Endothelial cell of umbilical vein (primary cell): ENCODE measurements around the gene RALGPS1. TPM values are rescaled to one million over a fixed set of nuclear protein-coding genes. Genes with fewer than 3 reads are reported as not detected.

ENCODE experiments used
- BruUV-seq: library from RNA; stranded (reverse); fragments of 400-500 nt; replicated peaks from 2 replicates; lab custom pipeline; 2021; lab: Mats Ljungman, UMichigan
- CTCF ChIA-PET: fragments of 300-600, 350-600 bp; sonication (Branson Sonifier 250); formaldehyde crosslinking; loops from one replicate; lab custom pipeline; 2021; ENCODE audit warnings: antibody characterized with exemption, inconsistent platforms; lab: Charles Lee
- POLR2A ChIA-PET: fragments of 300-600, 350-600 bp; sonication (Branson Sonifier 250); formaldehyde crosslinking; loops from one replicate; lab custom pipeline; 2021; ENCODE audit warnings: antibody characterized with exemption, inconsistent platforms; lab: Charles Lee
- DNase-seq: peaks from one replicate; pipeline ENCODE4 v3.0.0-alpha.2; 2011; ENCODE audit warnings: low read depth, low spot score
- FAIRE-seq: peaks from 2 replicates; lab custom pipeline; 2011; peaks lifted over from hg19 to GRCh38; lab: Jason Lieb, UNC
- H2AFZ ChIP-seq: 2 replicates; pipeline ENCODE4 v1.6.0; 2012; ENCODE audit warnings: low read depth, low read length, control low read depth, inconsistent platforms
- H3K27ac ChIP-seq: 2 replicates; pipeline ENCODE4 v1.5.1; 2011; ENCODE audit warnings: low read depth, mild to moderate bottlenecking, control low read depth, low read length, moderate library complexity; ENCODE audit not compliant: insufficient read depth
- H3K27me3 ChIP-seq, 2 experiments: 2 replicates each; pipeline versions ENCODE4 v1.6.0 to v1.6.1; 2011; ENCODE audit warnings: low read length in 2 of 2, mixed read lengths in 1 of 2; ENCODE audit not compliant: control insufficient read depth in 2 of 2, insufficient read depth in 2 of 2
- H3K36me3 ChIP-seq, 2 experiments: 2 replicates in 1 of 2; 3 replicates in 1 of 2; pipeline ENCODE4 v1.5.1; 2011; ENCODE audit warnings: low read length in 2 of 2, mild to moderate bottlenecking in 1 of 2, moderate library complexity in 1 of 2; ENCODE audit not compliant: control insufficient read depth in 2 of 2, insufficient read depth in 2 of 2; ENCODE audit errors: extremely low read depth in 1 of 2
- H3K4me1 ChIP-seq: 3 replicates; pipeline ENCODE4 v1.5.1; 2011; ENCODE audit warnings: mild to moderate bottlenecking, low read length; ENCODE audit not compliant: control insufficient read depth, insufficient read depth; ENCODE audit errors: extremely low read depth
- H3K4me2 ChIP-seq: 2 replicates; pipeline ENCODE4 v1.6.1; 2011; ENCODE audit warnings: low read length, control low read depth, mixed read lengths; ENCODE audit not compliant: insufficient read depth
- H3K4me3 ChIP-seq, 3 experiments: fragments of 200-600 bp in 1 of 3; sonication (generic), shearing (Covaris generic) in 1 of 3; replicated peaks in 1 of 3; 2 replicates each; pipeline ENCODE4 v1.5.1; 2011 to 2016; ENCODE audit warnings: control low read depth in 3 of 3, low read length in 3 of 3, mild to moderate bottlenecking in 2 of 3, inconsistent platforms in 1 of 3, low read depth in 1 of 3, moderate library complexity in 1 of 3; ENCODE audit not compliant: insufficient read depth in 1 of 3
- H3K79me2 ChIP-seq: 2 replicates; pipeline ENCODE4 v1.6.0; 2012; ENCODE audit warnings: low read length, inconsistent platforms; ENCODE audit not compliant: control insufficient read depth, insufficient read depth
- H3K9ac ChIP-seq: replicated peaks from 2 replicates; pipeline ENCODE3; 2011; ENCODE audit warnings: low read length, control low read depth; ENCODE audit not compliant: insufficient read depth; ENCODE audit errors: extremely low read depth
- H3K9me1 ChIP-seq: replicated peaks from 3 replicates; pipeline ENCODE4 v1.6.0; 2011; ENCODE audit warnings: mild to moderate bottlenecking, low read length; ENCODE audit not compliant: control insufficient read depth, insufficient read depth; ENCODE audit errors: extremely low read depth
- H3K9me3 ChIP-seq: replicated peaks from 2 replicates; pipeline ENCODE4 v1.5.1; 2012; ENCODE audit warnings: low read length, inconsistent platforms; ENCODE audit not compliant: control insufficient read depth, insufficient read depth
- H4K20me1 ChIP-seq: replicated peaks from 2 replicates; pipeline ENCODE3; 2011; ENCODE audit warnings: mild to moderate bottlenecking, low read length; ENCODE audit not compliant: control insufficient read depth, insufficient read depth; ENCODE audit errors: extremely low read depth
- CTCF ChIP-seq, 2 donors: IDR thresholded peaks; 1 replicate in 1 of 2; 2 replicates in 1 of 2; pipeline ENCODE4 v1.5.1; 2011; ENCODE audit warnings: low read length in 2 of 2, mild to moderate bottlenecking in 2 of 2, moderate library complexity in 2 of 2, control low read depth in 1 of 2, inconsistent platforms in 1 of 2, low read depth in 1 of 2; ENCODE audit not compliant: insufficient read depth in 1 of 2; ENCODE audit errors: extremely low read depth in 1 of 2
- EZH2 ChIP-seq: IDR thresholded peaks from 2 replicates; pipeline ENCODE4 v1.6.1; 2012; ENCODE audit warnings: borderline replicate concordance, low read depth, mild to moderate bottlenecking, moderate library complexity, low read length, inconsistent platforms; ENCODE audit not compliant: severe bottlenecking
- FOS ChIP-seq: IDR thresholded peaks from 2 replicates; pipeline ENCODE4 v1.6.1; 2011; ENCODE audit warnings: mild to moderate bottlenecking, low read length, moderate library complexity, borderline replicate concordance; ENCODE audit not compliant: insufficient read depth
- GATA2 ChIP-seq: IDR thresholded peaks from 2 replicates; pipeline ENCODE4 v1.7.0; 2011; ENCODE audit warnings: low read depth, mild to moderate bottlenecking, moderate library complexity, mixed read lengths, low read length; ENCODE audit not compliant: insufficient read length, insufficient read depth
- JUN ChIP-seq: IDR thresholded peaks from 2 replicates; pipeline ENCODE4 v1.6.1; 2011; ENCODE audit warnings: borderline replicate concordance, low read depth; ENCODE audit not compliant: insufficient read length, insufficient read depth
- MYC ChIP-seq: IDR thresholded peaks from one replicate; pipeline ENCODE4 v1.6.1; 2011; ENCODE audit warnings: mild to moderate bottlenecking, low read depth, low read length
- POLR2A ChIP-seq: IDR thresholded peaks from 2 replicates; pipeline ENCODE4 v1.6.1; 2012; ENCODE audit warnings: low read depth, mild to moderate bottlenecking, control low read depth, low read length
- POLR2AphosphoS5 ChIP-seq: IDR thresholded peaks from 2 replicates; pipeline ENCODE4 v1.6.1; 2012; ENCODE audit warnings: low read depth, mild to moderate bottlenecking, control low read depth, low read length, moderate library complexity; ENCODE audit not compliant: insufficient read depth
- dilution Hi-C: fragments of 300-500 bp; cut with MboI; formaldehyde crosslinking; loops from one replicate; pipeline ENCODE4 v1.15.0; 2019; ENCODE audit warnings: low sequenced_read_pairs; ENCODE audit not compliant: extremely low pct_ligation_motif_present
- intact Hi-C: fragments of 100-400 bp; cut with micrococcal nuclease; formaldehyde crosslinking; loops from one replicate; pipeline ENCODE4 v1.10.0; 2022
- polyA plus RNA-seq, 4 experiments: library from polyadenylated mRNA; depleted of rRNA in 3 of 4; stranded (reverse) in 3 of 4; unstranded in 1 of 4; fragments of >200 nt; gene quantifications; 2 replicates each; pipeline versions ENCODE4 v1.2.1 to v1.2.3, GENCODE V29; 2011 to 2012; ENCODE audit warnings: missing spikeins in 1 of 4
- total RNA-seq: library from RNA; stranded (reverse); gene quantifications from 2 replicates; pipeline ENCODE4 v1.2.3, GENCODE V29; 2021
- TF ChIP-seq, protein P1 (sequence below): IDR thresholded peaks from 2 replicates; pipeline ENCODE4 v1.6.1; 2011; ENCODE audit not compliant: insufficient read depth, insufficient read length

The RALGPS1 gene
- total and polyA plus RNA-seq, 2 donors (not counting 3 experiments of a cell fraction or from before 2014, with no cell fraction given), result 3.8 to 5.5 TPM

- CTCF ChIA-PET, result no interaction called here
Observed at GRCh38 chr9:126919193-126919592, 4.6 kb downstream of the RALGPS1 start.

GRCh38 chr9:126925876-126926275 lies 11.3 kb downstream of the RALGPS1 start:
- Histone ChIP-seq H3K4me1 (no peaks in the 10 kb centered on the region), H3K36me3 (no peaks in the 10 kb centered on the region), H3K9me1 (no peaks in the 10 kb centered on the region), H3K79me2 (no peaks in the 10 kb centered on the region), H3K4me3 (no peak overlapping the region), H3K4me2 (no peak overlapping the region), H4K20me1 (no peaks in the 10 kb centered on the region), H3K9me3 (no peaks in the 10 kb centered on the region), H3K27me3 (peaks cover 10 to 15% of the 10 kb centered on the region in 2 experiments), H3K27ac (no peak overlapping the region), H2AFZ (no peak overlapping the region), H3K9ac (no peak overlapping the region)
- intact Hi-C loops, result no loop called here
- POLR2A ChIA-PET, result no interaction called here
- dilution Hi-C loops, result no loop called here
- no peak for FAIRE-seq
- CTCF ChIA-PET, result interaction anchor here (2.0 kb wide), 1 partner anchor 14 kb away, joined by 5 read pairs; no protein-coding TSS in a partner anchor
- TF ChIP-seq MYC (no peak), FOS (no peak), EZH2 (no peak), POLR2AphosphoS5 (no peak), POLR2A (no peak), CTCF (IDR thresholded peaks at IDR 0.05; ENCODE audit: extremely low read depth in 1 of 2, insufficient read depth in 1 of 2, low read depth in 1 of 2, low read length in 2 of 2) (no peak), JUN (no peak), GATA2 (no peak)
- TF ChIP-seq, protein P1, sequence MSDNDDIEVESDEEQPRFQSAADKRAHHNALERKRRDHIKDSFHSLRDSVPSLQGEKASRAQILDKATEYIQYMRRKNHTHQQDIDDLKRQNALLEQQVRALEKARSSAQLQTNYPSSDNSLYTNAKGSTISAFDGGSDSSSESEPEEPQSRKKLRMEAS, result no peak
- DNase-seq, result no peak
- BruUV-seq, result no TSS peak

More at GRCh38 chr9:126919193-126919592, 4.6 kb downstream of the RALGPS1 start:
- FAIRE-seq (no peak), DNase-seq (no peak)
- no peak overlapping the region for H3K9ac ChIP-seq
- H2AFZ ChIP-seq, result no peak overlapping the region
- H3K4me3 ChIP-seq, result no peak overlapping the region
- no peaks in the 10 kb centered on the region for H3K4me1 ChIP-seq
- intact Hi-C loops, result no loop called here
- no peak overlapping the region for H3K4me2 ChIP-seq
- dilution Hi-C loops, result no loop called here
- no peaks in the 10 kb centered on the region for H3K79me2 ChIP-seq
- no peak for TF ChIP-seq CTCF (IDR thresholded peaks at IDR 0.05; ENCODE audit: extremely low read depth in 1 of 2, insufficient read depth in 1 of 2, low read depth in 1 of 2, low read length in 2 of 2)
- TF ChIP-seq MYC, result no peak
- no peaks in the 10 kb centered on the region for H3K9me1 ChIP-seq
- H3K27me3 ChIP-seq, result peaks cover 0 to 5% of the 10 kb centered on the region in 2 experiments
- no peaks in the 10 kb centered on the region for H3K9me3 ChIP-seq
- POLR2A ChIA-PET, result no interaction called here
- no peaks in the 10 kb centered on the region for H3K36me3 ChIP-seq
- no peak overlapping the region for H3K27ac ChIP-seq
- no peaks in the 10 kb centered on the region for H4K20me1 ChIP-seq
- no TSS peak for BruUV-seq
